GM18511 (cell line): ENCODE measurements around the gene TGFBR3.

Experiments used
- ATAC-seq: cut with Tn5 transposase; IDR thresholded peaks from one replicate; pipeline ENCODE4 v1.9.1; 2021; ENCODE audit warnings: mild to moderate bottlenecking, moderate library complexity; ENCODE audit not compliant: unreplicated experiment

TGFBR3 gene

GRCh38 chr1:91885716-91886506 is at the start of gene TGFBR3:
Gene TGFBR3, minus strand, starts transcription at chr1:91886151. Its CDS starts 24,620 bp downstream, at chr1:91861531.
- ATAC-seq: peak; percentile 78

- ATAC-seq: no peak
Measured at GRCh38 chr1:91929250-91929649, 43.3 kb upstream of the TGFBR3 start.

- no peak for ATAC-seq
Measured at GRCh38 chr1:91928026-91928425, 42.1 kb upstream of the TGFBR3 start.

- ATAC-seq: no peak
Measured at GRCh38 chr1:91925644-91926435, 39.9 kb upstream of the TGFBR3 start.

GRCh38 chr1:91924146-91924545 is 38.2 kb upstream of the TGFBR3 start:
- ATAC-seq: no peak

GRCh38 chr1:91919962-91920361 is 34.0 kb upstream of the TGFBR3 start:
- ATAC-seq: no peak

GRCh38 chr1:91916811-91917460 is 31.0 kb upstream of the TGFBR3 start:
- no peak for ATAC-seq

GRCh38 chr1:91916046-91916445 is 30.1 kb upstream of the TGFBR3 start:
- no peak for ATAC-seq

- no peak for ATAC-seq
Measured at GRCh38 chr1:91913018-91913417, 27.1 kb upstream of the TGFBR3 start.

- ATAC-seq: no peak
Measured at GRCh38 chr1:91912266-91912665, 26.3 kb upstream of the TGFBR3 start.

- no peak for ATAC-seq
Measured at GRCh38 chr1:91901231-91901630, 15.3 kb upstream of the TGFBR3 start.

- no peak for ATAC-seq
Measured at GRCh38 chr1:91900562-91900961, 14.6 kb upstream of the TGFBR3 start.

- ATAC-seq: no peak
Measured at GRCh38 chr1:91897016-91897415, 11.1 kb upstream of the TGFBR3 start.

- ATAC-seq: no peak
Measured at GRCh38 chr1:91895832-91896556, 10.0 kb upstream of the TGFBR3 start.

GRCh38 chr1:91894036-91894761 is 8.2 kb upstream of the TGFBR3 start:
- no peak for ATAC-seq

GRCh38 chr1:91891969-91892368 is 6.0 kb upstream of the TGFBR3 start:
- ATAC-seq: no peak

- ATAC-seq: no peak
Measured at GRCh38 chr1:91891454-91891853, 5.5 kb upstream of the TGFBR3 start.

- ATAC-seq: no peak
Measured at GRCh38 chr1:91889717-91890459, 3.9 kb upstream of the TGFBR3 start.

- ATAC-seq: peak; percentile 3
Measured at GRCh38 chr1:91885213-91885715, 687 bp downstream of the TGFBR3 start.
